ENCODE measurements around the gene WRAP53. TPM values are rescaled to one million over a fixed set of nuclear protein-coding genes. Genes with fewer than 3 reads are reported as not detected.

Gene WRAP53
- total and polyA plus RNA-seq, 5 donors: 4.0 to 6.3 (median 4.9) TPM

DNA sequence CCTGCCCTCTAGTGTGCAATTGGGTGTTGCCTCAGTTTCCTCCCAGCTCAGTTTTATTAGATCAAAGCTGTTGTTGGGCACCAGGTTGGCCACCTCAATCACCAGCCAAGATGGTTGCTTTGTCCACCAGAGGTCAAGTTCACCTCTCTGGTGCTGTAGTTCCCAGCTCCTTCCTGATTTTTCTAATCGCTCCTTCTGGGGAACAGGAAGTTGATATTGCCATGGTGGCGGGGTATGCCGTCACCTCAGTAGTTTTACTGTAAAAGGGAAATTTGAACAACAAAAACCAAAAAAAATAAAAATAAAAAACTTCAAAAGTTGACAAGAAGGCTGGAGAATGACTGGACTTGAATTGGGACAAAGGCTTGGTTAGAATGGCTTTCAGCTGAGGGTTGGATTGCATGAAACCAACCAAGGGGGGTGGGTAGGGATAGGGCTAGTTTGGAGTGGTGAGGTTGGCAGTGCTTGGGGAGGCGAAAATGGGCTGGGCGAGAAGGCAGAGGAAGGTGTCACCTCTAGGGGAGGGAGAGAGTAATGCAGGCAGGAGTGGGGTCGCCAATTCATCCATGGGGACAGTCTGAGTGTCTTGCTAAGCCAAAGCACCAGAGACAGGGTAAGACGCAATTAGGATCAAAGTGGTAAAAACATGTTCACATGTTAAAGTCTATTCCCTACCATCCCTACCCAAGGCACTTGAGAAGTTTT is 22.9 kb downstream of the WRAP53 start:
- Histone ChIP-seq H3K27me3 (ENCODE audit: control insufficient read depth, insufficient read depth) (no peaks in the 10 kb centered on the region), H3K9me3 (ENCODE audit: control insufficient read depth, low read length) (no peaks in the 10 kb centered on the region), H3K4me1 (ENCODE audit: control insufficient read depth, insufficient read depth, low read length) (no peaks in the 10 kb centered on the region), H3K4me3 (ENCODE audit: low read length) (no peak overlapping the region), H3K27ac (ENCODE audit: low read length) (no peak overlapping the region)
- intact Hi-C loops (cut with DNase I): no loop called here
- WGBS: 81% methylated on average over 7 of the region's 7 CpGs
- DNase-seq (no peak), ATAC-seq (no peak)

GRCh38 chr17:7712111-7712771 is 24.0 kb downstream of the WRAP53 start:
- no peak for ATAC-seq

DNA sequence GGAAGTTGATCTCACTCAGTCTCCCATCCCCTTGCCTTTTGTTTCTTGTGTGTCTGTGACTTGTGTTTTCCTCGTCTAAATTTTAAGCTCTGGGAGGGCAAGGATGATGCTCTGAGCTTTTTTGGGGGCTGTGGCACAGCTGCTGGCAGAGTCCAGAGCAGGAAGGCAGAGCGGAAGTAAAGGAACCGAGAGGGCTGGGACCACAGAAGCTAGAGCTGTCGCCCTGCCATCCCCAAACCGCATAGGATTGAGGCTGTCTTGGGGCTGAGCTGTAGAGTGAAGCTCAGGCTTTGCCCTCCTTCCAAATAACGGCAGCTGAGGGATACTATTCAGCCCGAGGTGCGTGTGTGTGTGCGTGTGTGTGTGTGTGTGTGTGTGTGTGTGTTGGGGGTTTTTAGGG is 25.5 kb downstream of the WRAP53 start:
- H3K4me3 ChIP-seq (ENCODE audit: low read length): no peak overlapping the region
- intact Hi-C loops (cut with DNase I): no loop called here
- H3K27ac ChIP-seq (ENCODE audit: low read length): no peak overlapping the region
- WGBS: 33% methylated on average over 9 of the region's 9 CpGs
- DNase-seq (no peak), ATAC-seq (no peak)
- H3K9me3 ChIP-seq (ENCODE audit: control insufficient read depth, low read length): no peaks in the 10 kb centered on the region
- no peaks in the 10 kb centered on the region for H3K27me3 ChIP-seq (ENCODE audit: control insufficient read depth, insufficient read depth)
- no peaks in the 10 kb centered on the region for H3K4me1 ChIP-seq (ENCODE audit: control insufficient read depth, insufficient read depth, low read length)

More at GRCh38 chr17:7712111-7712771, 24.0 kb downstream of the WRAP53 start:
- no peaks in the 10 kb centered on the region for H3K27me3 ChIP-seq (ENCODE audit: control insufficient read depth, insufficient read depth)
- no peaks in the 10 kb centered on the region for H3K9me3 ChIP-seq (ENCODE audit: control insufficient read depth, low read length)
- no peak for DNase-seq
- no peak overlapping the region for H3K27ac ChIP-seq (ENCODE audit: low read length)
- no peaks in the 10 kb centered on the region for H3K4me1 ChIP-seq (ENCODE audit: control insufficient read depth, insufficient read depth, low read length)
- 23% methylated on average over 19 of the region's 19 CpGs for WGBS
- intact Hi-C loops (cut with DNase I): no loop called here
- no peak overlapping the region for H3K4me3 ChIP-seq (ENCODE audit: low read length)

DNA sequence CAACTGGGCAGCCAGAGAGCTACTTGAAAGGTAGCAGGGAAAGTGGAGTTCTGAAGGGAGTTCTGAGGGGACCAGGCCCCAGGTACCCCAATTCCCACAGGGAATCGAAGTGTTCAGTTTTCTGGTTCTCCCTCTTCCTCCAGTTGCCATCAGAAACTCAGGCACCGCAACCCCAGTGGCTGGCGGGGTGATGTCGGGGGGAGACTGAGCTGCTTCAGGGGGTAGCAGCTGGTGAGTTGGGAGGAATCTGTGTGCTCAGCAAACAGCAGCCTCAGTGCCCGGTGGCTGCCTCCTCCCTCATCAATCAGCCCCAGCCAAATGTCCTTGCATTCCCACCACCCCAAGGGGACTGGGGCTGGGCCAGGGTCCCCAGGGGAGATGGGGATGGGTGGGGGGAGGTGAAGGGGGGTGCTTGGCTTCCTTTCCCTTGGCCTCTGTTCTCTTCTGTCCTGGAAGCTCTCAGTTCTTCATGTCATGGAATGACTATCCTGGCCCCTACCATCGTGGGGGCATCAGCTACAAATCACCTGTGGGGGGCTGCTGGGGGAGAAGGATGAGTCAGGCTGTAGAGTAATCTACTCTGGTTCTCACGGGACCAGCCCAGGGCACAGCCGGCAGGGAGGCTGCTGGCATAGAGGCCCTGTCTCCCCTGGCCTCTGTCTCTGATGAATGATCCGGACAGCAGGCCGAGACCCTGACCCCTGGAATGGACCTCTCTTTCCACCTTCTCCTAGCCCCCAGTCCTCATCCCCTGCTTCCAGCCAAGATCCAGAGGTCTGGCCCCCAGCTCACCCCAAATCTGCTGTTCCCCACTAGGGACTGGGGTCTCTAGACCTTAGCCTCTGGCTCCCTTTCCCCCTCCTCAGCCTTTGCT is 26.7 kb downstream of the WRAP53 start:
- no peaks in the 10 kb centered on the region for H3K27me3 ChIP-seq (ENCODE audit: control insufficient read depth, insufficient read depth)
- no peak for ATAC-seq
- H3K4me3 ChIP-seq (ENCODE audit: low read length): no peak overlapping the region
- WGBS: 75% methylated on average over 10 of the region's 10 CpGs
- no peak overlapping the region for H3K27ac ChIP-seq (ENCODE audit: low read length)
- H3K4me1 ChIP-seq (ENCODE audit: control insufficient read depth, insufficient read depth, low read length): no peaks in the 10 kb centered on the region
- no peak for DNase-seq
- no peaks in the 10 kb centered on the region for H3K9me3 ChIP-seq (ENCODE audit: control insufficient read depth, low read length)
- intact Hi-C loops (cut with DNase I): no loop called here

- Histone ChIP-seq H3K27me3 (ENCODE audit: control insufficient read depth, insufficient read depth) (no peaks in the 10 kb centered on the region), H3K27ac (ENCODE audit: low read length) (no peak overlapping the region), H3K4me1 (ENCODE audit: control insufficient read depth, insufficient read depth, low read length) (no peaks in the 10 kb centered on the region), H3K9me3 (ENCODE audit: control insufficient read depth, low read length) (no peaks in the 10 kb centered on the region), H3K4me3 (ENCODE audit: low read length) (peak overlapping the region; percentile 44)
- no peak for ATAC-seq
- WGBS: 39% methylated on average over 20 of the region's 20 CpGs
- no peak for DNase-seq
- intact Hi-C loops (cut with DNase I): no loop called here
These were observed 27.9 kb downstream of the WRAP53 start for GRCh38 chr17:7715936-7716886.

DNA sequence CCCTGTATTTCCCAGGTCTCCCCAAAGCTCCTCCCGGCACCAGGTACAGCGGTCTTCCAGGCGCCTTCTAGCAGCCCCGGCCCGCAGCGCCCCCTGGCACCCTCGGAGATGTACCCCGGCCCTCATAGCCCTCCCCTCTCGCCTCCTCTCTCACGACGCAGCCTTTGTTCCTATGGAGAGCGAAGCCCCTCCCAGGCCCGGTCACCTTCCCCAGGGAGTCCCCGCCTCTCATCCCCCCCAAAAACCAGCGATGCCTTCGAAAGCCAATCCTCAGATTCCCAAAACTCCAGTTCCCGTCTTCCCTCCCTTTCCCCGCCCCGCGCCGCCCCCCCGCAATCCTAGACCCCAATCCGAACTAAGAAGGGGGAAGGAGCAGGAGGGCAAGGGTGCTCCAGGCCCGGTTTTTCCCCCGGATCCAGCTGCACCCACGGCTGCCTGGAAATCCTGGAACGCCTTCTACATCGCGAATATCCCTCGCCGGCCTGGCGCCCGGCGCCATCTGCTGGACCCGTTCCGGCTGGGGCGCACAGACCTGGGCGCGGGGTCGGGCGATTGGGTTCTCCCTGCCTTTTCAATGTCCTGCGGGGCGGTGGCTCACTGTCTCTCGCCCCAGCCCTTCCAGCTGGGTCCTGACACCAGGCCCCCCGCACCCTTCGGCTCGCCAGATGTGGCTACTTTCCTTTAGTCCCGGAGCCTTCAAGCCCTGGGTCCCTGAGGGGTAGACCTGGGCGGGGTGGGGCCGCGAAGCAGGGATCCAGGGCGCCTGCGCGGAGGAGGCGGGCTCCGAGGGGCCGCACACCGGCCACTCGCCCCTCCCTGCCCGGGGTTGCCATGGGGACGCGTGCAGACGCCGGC is 28.9 kb downstream of the WRAP53 start, which contains the start of gene DNAH2:
DNAH2 (plus strand) TSS at position 844 of the 855 bp plus-strand sequence. CDS start 1,991 bp downstream, outside the sequence.
- Histone ChIP-seq H3K9me3 (ENCODE audit: control insufficient read depth, low read length) (no peaks in the 10 kb centered on the region), H3K4me3 (ENCODE audit: low read length) (peak within 1 kb of the TSS; percentile 44), H3K27ac (ENCODE audit: low read length) (no peak within 1 kb of the TSS), H3K27me3 (ENCODE audit: control insufficient read depth, insufficient read depth) (no peaks in the 10 kb centered on the region), H3K4me1 (ENCODE audit: control insufficient read depth, insufficient read depth, low read length) (no peaks in the 10 kb centered on the region)
- peak; percentile 76 to 90 (median 89) for DNase-seq
- intact Hi-C loops (cut with DNase I): no loop called here
- WGBS: under 1% methylated on average over 64 of the region's 64 CpGs
- ATAC-seq: peak; percentile 91 to 95

DNA sequence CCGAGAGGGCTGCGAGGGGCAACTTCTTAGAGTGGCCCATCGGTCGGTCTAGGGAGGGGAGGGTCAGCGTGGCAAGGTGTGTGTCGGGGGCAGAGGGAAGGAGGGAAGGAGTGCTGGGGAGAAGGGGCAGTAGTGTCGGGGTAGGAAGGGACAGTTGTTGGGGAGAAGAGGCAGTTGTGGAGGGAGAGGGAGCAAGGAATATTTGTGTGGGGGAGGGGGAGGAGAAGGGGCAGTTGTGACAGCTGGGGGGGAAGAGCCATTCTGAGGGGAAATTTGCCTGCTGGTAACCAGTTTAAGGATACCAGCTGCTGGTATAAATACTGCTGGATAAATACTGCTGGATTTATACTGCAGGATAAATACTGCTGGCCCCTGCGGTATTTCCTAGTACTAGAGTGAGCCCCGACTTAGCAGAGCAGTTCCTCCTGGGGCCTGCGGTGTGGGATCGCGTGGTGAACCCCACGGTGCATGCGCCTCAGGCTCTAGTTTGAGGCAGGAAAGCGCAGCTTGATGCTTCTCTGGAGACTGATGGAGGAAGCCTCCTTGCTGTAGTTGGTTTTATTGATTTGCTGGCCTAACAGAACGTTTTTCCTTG is 29.6 kb downstream of the WRAP53 start:
- DNase-seq (no peak), ATAC-seq (no peak)
- H3K27ac ChIP-seq (ENCODE audit: low read length): no peak overlapping the region
- no peaks in the 10 kb centered on the region for H3K27me3 ChIP-seq (ENCODE audit: control insufficient read depth, insufficient read depth)
- H3K4me3 ChIP-seq (ENCODE audit: low read length): peak overlapping the region; percentile 44
- H3K9me3 ChIP-seq (ENCODE audit: control insufficient read depth, low read length): no peaks in the 10 kb centered on the region
- intact Hi-C loops (cut with DNase I): no loop called here
- 7% methylated on average over 16 of the region's 16 CpGs for WGBS
- no peaks in the 10 kb centered on the region for H3K4me1 ChIP-seq (ENCODE audit: control insufficient read depth, insufficient read depth, low read length)

DNA sequence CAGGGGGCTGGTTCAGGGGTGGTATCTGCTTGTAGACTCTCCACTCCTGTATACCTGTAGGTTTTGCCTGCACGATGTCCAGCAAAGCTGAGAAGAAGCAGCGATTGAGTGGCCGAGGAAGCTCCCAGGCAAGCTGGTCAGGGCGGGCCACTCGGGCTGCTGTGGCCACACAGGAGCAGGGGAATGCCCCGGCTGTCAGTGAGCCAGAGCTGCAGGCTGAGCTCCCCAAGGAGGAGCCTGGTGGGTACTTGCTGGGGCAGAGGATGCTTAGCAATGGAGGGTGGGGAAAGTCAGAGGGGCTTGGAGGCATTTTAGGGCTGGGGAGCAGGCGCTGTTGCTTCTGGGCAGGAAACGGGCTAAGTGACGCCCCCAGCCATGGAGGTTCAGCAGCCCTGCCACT is 31.4 kb downstream of the WRAP53 start:
- intact Hi-C loops (cut with DNase I): no loop called here
- no peaks in the 10 kb centered on the region for H3K4me1 ChIP-seq (ENCODE audit: control insufficient read depth, insufficient read depth, low read length)
- DNase-seq (no peak), ATAC-seq (no peak)
- WGBS: 73% methylated on average over 9 of the region's 9 CpGs
- H3K9me3 ChIP-seq (ENCODE audit: control insufficient read depth, low read length): no peaks in the 10 kb centered on the region
- no peaks in the 10 kb centered on the region for H3K27me3 ChIP-seq (ENCODE audit: control insufficient read depth, insufficient read depth)
- no peak overlapping the region for H3K27ac ChIP-seq (ENCODE audit: low read length)
- H3K4me3 ChIP-seq (ENCODE audit: low read length): no peak overlapping the region

GRCh38 chr17:7720125-7720524 is 31.8 kb downstream of the WRAP53 start:
- intact Hi-C loops (cut with DNase I): no loop called here
- Histone ChIP-seq H3K4me1 (ENCODE audit: control insufficient read depth, insufficient read depth, low read length) (no peaks in the 10 kb centered on the region), H3K9me3 (ENCODE audit: control insufficient read depth, low read length) (no peaks in the 10 kb centered on the region), H3K27ac (ENCODE audit: low read length) (no peak overlapping the region), H3K27me3 (ENCODE audit: control insufficient read depth, insufficient read depth) (no peaks in the 10 kb centered on the region), H3K4me3 (ENCODE audit: low read length) (no peak overlapping the region)
- 44% methylated on average over 4 of the region's 4 CpGs for WGBS
- no peak for ATAC-seq
- no peak for DNase-seq

Measured in right cardiac atrium (tissue), 5 donors.